ENCODE measurements around the gene FIS1. TPM values are rescaled to one million over a fixed set of nuclear protein-coding genes. Genes with fewer than 3 reads are reported as not detected.

FIS1 gene
- 100 to 1,000 TPM; 138 to 142 TPM for total RNA-seq

DNA sequence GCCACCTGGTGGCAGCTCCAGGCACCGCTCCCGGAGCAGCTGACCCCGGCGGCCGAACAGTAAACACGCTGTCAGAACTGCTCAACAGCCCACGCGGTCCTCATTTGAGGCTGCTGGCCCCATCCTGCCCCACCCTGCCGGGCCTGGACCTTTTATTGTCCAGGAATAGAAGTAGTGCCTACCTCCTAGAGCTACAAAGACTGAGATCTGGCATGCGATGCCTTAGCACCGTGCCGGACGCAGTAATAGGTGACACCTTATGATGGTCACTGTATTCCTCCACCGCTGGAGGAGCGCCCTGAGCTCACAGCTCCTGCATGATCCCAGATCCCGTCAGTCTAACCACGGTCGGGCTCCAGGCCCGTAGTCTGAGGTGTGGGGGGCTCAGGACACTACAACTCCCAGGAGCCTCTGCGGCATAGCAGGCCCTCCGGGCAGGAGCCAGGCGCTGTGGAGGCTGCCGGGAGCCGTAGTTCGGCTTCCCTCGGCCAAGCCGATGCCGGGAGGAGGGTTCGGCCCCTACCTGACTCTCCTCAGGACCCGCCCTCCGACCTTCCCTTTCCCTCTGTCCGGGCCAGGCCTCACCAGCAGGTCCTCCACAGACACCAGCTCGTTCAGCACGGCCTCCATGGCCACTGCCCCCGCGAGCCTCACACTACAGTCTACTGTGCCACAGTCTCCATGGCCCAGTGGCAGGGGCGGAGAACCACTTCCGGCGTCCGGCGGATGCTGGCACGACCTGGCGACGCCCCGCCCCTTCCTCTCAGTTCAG is at the start of gene FIS1:
Gene FIS1 (minus strand): TSS at position 707 of the 772 bp plus-strand sequence. CDS start 77 bp downstream, at position 630.

DNA sequence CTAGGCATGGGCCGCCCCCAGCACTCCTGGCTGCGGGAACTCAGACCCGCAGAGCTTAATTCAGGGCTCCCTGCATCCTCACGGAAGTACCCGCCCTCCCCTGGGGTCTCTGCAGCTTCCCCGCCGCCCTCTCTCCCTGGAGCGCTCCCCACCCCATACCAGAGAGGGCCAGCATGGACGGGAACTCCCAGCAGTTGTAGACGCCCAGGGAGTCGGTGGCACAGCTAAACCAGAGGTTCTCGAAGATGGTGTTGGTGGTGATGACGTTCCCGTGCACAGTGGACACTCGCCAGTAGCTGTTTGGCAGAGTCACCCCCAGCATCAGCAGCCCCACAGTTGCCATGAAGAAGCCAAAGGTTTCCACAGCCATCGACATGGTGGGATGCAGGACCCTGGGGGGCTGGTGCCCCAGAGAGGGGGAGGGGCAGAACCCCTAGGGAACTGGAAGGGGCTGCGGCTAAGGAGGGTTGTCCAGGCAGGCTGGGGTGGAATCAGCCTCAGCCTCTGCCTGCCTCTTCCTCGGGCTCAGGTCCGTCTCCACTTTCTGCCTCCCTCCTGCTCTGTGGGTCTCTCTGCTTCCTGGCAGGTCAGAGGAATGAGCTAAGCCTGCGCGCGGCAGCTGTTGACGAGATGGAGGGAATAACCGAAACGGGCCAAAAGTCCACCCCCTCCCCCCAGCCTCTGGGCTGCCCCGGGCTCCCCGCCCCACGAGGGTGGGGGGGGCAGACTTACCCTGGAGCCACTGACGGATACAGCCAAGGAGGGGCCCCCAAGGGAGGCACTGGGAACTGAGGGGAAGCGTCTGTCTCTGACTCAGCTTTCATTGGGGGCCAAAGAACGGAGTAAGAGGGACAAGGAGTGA is 7.4 kb downstream of the FIS1 start, which contains the start of gene CLDN15:
Gene CLDN15 (minus strand): TSS at position 597 of the 862 bp plus-strand sequence. CDS start 221 bp downstream, at position 376.

DNA sequence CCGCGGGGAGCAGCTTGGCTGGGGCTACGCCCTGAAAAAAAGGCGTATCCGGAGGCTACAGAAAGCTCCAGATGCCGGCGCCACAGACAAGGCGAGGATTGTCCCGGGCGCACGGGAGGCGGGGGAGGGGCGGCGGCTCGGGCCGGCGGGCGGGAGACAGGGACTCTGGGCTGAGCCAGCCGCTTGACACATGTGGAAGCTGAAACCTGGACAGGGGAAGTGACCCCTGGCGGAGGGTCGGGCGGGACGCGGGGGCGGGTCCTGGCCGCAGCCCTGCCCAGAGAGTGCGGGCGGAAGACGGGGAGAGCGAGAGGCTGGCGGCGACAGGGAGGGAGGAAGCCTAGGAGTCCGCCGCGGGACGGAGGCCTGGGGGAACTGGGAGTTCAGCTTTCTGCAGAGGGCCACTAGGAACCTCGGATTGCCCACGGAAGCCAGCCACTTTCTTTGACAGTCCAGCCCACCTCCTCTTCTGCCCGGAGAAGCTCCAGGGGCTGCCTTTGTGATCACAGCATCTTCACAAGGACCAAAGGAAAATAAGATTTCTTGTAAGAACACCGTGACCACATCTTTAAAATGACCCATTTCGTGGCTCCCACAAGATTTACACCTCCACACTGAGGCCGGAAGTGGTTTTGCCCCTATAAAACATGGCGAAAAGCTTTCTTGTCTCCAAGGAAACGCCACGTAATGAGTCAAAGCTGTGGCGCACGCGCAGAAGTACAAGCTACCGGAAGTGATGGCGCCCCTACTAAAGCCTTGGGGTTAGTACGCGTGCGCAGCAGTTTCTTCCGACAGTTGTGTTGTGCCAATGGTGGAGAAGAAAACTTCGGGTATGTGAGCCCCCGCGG is 27.3 kb downstream of the FIS1 start, which contains the start of the genes PLOD3 and ZNHIT1:
Gene PLOD3 (minus strand): TSS at position 194 of the 848 bp plus-strand sequence. CDS start 307 bp downstream, outside the sequence.
Gene ZNHIT1 (plus strand): TSS at position 778 of the 848 bp plus-strand sequence. CDS start 31 bp downstream, at position 809.

DNA sequence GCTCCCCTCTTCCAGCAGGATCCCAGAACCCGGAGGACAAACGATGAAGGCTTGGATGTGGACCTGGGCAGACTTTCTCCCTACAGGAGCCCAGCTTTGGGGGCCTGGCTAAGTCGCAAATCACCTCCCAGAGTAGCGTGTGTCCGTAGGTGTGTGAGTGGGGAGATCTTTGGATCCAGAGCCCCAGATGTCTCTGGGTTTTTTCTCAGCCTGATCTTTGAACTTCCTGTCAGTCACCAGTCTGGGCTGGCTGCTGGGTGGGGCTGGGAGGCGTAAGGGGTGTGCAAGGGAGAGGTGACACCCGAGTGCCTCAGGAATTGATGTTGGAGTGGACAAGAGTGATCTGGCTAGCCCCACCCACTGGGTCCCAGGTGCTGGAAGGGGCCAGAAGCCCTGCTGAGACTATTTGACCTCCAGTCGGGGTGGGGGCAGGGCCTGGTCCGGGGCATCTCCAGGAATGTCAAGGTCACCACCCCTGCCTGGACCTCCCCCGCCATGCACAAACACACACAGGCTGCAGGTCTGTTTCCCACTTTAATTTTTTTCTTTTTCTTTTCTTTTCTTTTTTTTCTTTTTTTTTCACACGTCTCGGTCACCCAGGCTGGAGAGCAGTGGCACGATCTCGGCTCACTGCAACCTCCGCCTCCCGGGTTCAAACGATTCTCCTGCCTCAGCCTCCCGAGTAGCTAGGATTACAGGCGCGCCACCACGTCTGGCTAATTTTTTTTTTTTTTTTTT is 43.9 kb downstream of the FIS1 start, which contains the start of gene MOGAT3:
Gene MOGAT3 (minus strand): TSS at position 175 of the 738 bp plus-strand sequence. CDS start 182 bp downstream, outside the sequence.

Small RNA genes lying within 50 kb of the gene (small RNA-seq; reads per million reads assigned to genes)
- 0 to 0.04 reads per million in 2 donors for gene RNU6-1104P

Other genes starting within 250 kb of the FIS1 start
- not detected for gene MUC17, start 225.0 kb downstream of the FIS1 start, total RNA-seq
- 10 to 100 TPM in 1 of 2 donors, 1 to 10 TPM in 1; 10.0 to 14.3 TPM for gene TRIM56, start 159.6 kb downstream of the FIS1 start, total RNA-seq
- 1 to 10 TPM; 1.0 to 3.3 TPM for gene SERPINE1, start 118.0 kb downstream of the FIS1 start, total RNA-seq
- gene AP1S1, start 90.6 kb downstream of the FIS1 start, total RNA-seq = 100 to 1,000 TPM; 151 to 208 TPM
- 10 to 100 TPM in 1 of 2 donors, 1 to 10 TPM in 1; 8.3 to 27.0 TPM for gene VGF, start 79.5 kb downstream of the FIS1 start, total RNA-seq
- gene NAT16, start 64.8 kb downstream of the FIS1 start, total RNA-seq = not detected
- gene MOGAT3, start 44.0 kb downstream of the FIS1 start, total RNA-seq = not detected
- 100 to 1,000 TPM; 199 to 220 TPM for gene PLOD3, start 27.5 kb downstream of the FIS1 start, total RNA-seq
- gene ZNHIT1, start 26.9 kb downstream of the FIS1 start, total RNA-seq = 10 to 100 TPM; 60.9 to 88.1 TPM
- 1 to 10 TPM; 3.0 to 4.1 TPM for gene CLDN15, start 7.3 kb downstream of the FIS1 start, total RNA-seq
- 10 to 100 TPM; 20.0 to 21.6 TPM for gene IFT22, start 76.7 kb upstream of the FIS1 start, total RNA-seq
- gene COL26A1, start 117.8 kb upstream of the FIS1 start, total RNA-seq = under 1 TPM; under 0.01 TPM

All from melanocyte of skin (primary cell).